ENCODE data around the gene MPPE1. TPM values are rescaled to one million over a fixed set of nuclear protein-coding genes. Genes with fewer than 3 reads are reported as not detected.
"Not testable (repeated sequence)": the region's sequence is repeated elsewhere in the genome, so short reads cannot be mapped to it uniquely, and the experiment has no call there.

The MPPE1 gene
- total and polyA plus RNA-seq, 9 of the 15 experiments (the other 6 are each of a cell fraction or from before 2014, with no cell fraction given) = 10.7 to 19.5 (median 13.3) TPM

- ATAC-seq = no peak
- Histone ChIP-seq H4K20me1 (replicated peaks; ENCODE audit: control insufficient read depth, insufficient read depth, low read length) (peaks cover 10% of the 10 kb centered on the region; the same call in 1 of the 2 replicates), H3K27me3 (ENCODE audit: control insufficient read depth in 2 of 2, insufficient read depth in 2 of 2, low read length in 2 of 2) (no peaks in the 10 kb centered on the region), H3K9me1 (ENCODE audit: control insufficient read depth, insufficient read depth, low read length) (peaks cover 5% of the 10 kb centered on the region), H3K4me2 (ENCODE audit: insufficient read depth, low read length) (no peak overlapping the region), H2AFZ (ENCODE audit: low read depth, low read length) (no peak overlapping the region), H3K27ac (ENCODE audit: extremely low read depth, low read depth, low read length) (no peak overlapping the region), H3K9ac (ENCODE audit: insufficient read depth in 1 of 2, low read depth in 2 of 2, low read length in 2 of 2) (no peak overlapping the region), H3K4me1 (replicated peaks in 1 of 2; ENCODE audit: control insufficient read depth in 2 of 2, insufficient read depth in 2 of 2, low read length in 2 of 2) (peaks cover 3 to 12% of the 10 kb centered on the region in 2 experiments; a peak in 3 of 5 replicates), H3K36me3 (ENCODE audit: control insufficient read depth, insufficient read depth, low read length) (peaks cover 13% of the 10 kb centered on the region; the same call in 2 of the 3 replicates), H3K4me3 (no peak overlapping the region), H3K79me2 (ENCODE audit: control insufficient read depth, insufficient read depth, low read length) (no peaks in the 10 kb centered on the region), H3K9me3 (replicated peaks; ENCODE audit: control insufficient read depth, insufficient read depth, low read depth, low read length) (no peaks in the 10 kb centered on the region)
- no peak for DNase-seq (ENCODE audit: extremely low read depth in 1 of 4, low spot score in 3 of 4)
- CTCF ChIA-PET (ENCODE audit: low intra/inter-chr PET ratio) = no interaction called here
- POLR2A ChIA-PET = no interaction called here
- no TSS peak for BruUV-seq (replicated peaks)
- in situ Hi-C loops (cut with MboI) (no loop called here), intact Hi-C loops (cut with micrococcal nuclease) (no loop called here)
- TF ChIP-seq PTRF (tag; IDR thresholded peaks at IDR 0.05) (peak; percentile 60; the same call in 1 of the 2 replicates), NR2C1 (IDR thresholded peaks at IDR 0.05) (no peak), NR2C1 (tag; IDR thresholded peaks at IDR 0.05) (peak; percentile 43; the same call in 1 of the 2 replicates), PTTG1 (tag; IDR thresholded peaks at IDR 0.05; ENCODE audit: low read depth) (peak; percentile 44; the same call in 1 of the 2 replicates), SMAD3 (CRISPR knock-in tag; conservative IDR thresholded peaks at IDR 0.05) (no peak), CCAR2 (IDR thresholded peaks at IDR 0.05; ENCODE audit: low read depth, low read length) (no peak), TAF15 (IDR thresholded peaks at IDR 0.05; ENCODE audit: low read depth, low read length) (no peak), DDX20 (tag; IDR thresholded peaks at IDR 0.05; ENCODE audit: low read depth) (peak; percentile 57; the same call in 1 of the 2 replicates), CREBBP (IDR thresholded peaks at IDR 0.05; ENCODE audit: low read depth, low read length) (no peak), ZNF785 (CRISPR knock-in tag; IDR thresholded peaks at IDR 0.05) (no peak), THAP12 (CRISPR knock-in tag; IDR thresholded peaks at IDR 0.05) (no peak)
- no peak for FAIRE-seq
- 100% methylated on average over 1 of the region's 1 CpG for WGBS (ENCODE audit: insufficient coverage, low coverage, missing lambda C conversion rate)
These were observed 10.3 kb downstream of the MPPE1 start for GRCh38 chr18:11897781-11898180.

- FAIRE-seq; H4K20me1 ChIP-seq (replicated peaks; ENCODE audit: control insufficient read depth, insufficient read depth, low read length); H3K36me3 ChIP-seq (ENCODE audit: control insufficient read depth, insufficient read depth, low read length); H3K4me2 ChIP-seq (ENCODE audit: insufficient read depth, low read length); H3K9ac ChIP-seq (ENCODE audit: insufficient read depth in 1 of 2, low read depth in 2 of 2, low read length in 2 of 2); H3K4me3 ChIP-seq; H3K79me2 ChIP-seq (ENCODE audit: control insufficient read depth, insufficient read depth, low read length); H2AFZ ChIP-seq (ENCODE audit: low read depth, low read length); DNase-seq (ENCODE audit: extremely low read depth in 1 of 4, low spot score in 3 of 4); in situ Hi-C loops (cut with MboI); intact Hi-C loops (cut with micrococcal nuclease); H3K9me3 ChIP-seq (replicated peaks; ENCODE audit: control insufficient read depth, insufficient read depth, low read depth, low read length); H3K9me1 ChIP-seq (ENCODE audit: control insufficient read depth, insufficient read depth, low read length); CTCF ChIA-PET (ENCODE audit: low intra/inter-chr PET ratio); BruUV-seq (replicated peaks); H3K4me1 ChIP-seq (replicated peaks in 1 of 2; ENCODE audit: control insufficient read depth in 2 of 2, insufficient read depth in 2 of 2, low read length in 2 of 2); H3K27ac ChIP-seq (ENCODE audit: extremely low read depth, low read depth, low read length); ATAC-seq; H3K27me3 ChIP-seq (ENCODE audit: control insufficient read depth in 2 of 2, insufficient read depth in 2 of 2, low read length in 2 of 2): not testable (repeated sequence)
- POLR2A ChIA-PET = interaction anchor here (1.2 kb wide), 1 partner anchor 15 kb away, joined by 3 read pairs; no protein-coding TSS in a partner anchor
- WGBS (ENCODE audit: insufficient coverage, low coverage, missing lambda C conversion rate) = 62% methylated on average over 7 of the region's 7 CpGs
These were observed 15.7 kb downstream of the MPPE1 start for GRCh38 chr18:11892438-11892837.
